Measurements from ENCODE around the gene MBOAT2. TPM values are rescaled to one million over a fixed set of nuclear protein-coding genes. Genes with fewer than 3 reads are reported as not detected.

MBOAT2 gene
- total RNA-seq, 2 donors from 2014 or later, result 5.2 to 5.8 TPM

DNA sequence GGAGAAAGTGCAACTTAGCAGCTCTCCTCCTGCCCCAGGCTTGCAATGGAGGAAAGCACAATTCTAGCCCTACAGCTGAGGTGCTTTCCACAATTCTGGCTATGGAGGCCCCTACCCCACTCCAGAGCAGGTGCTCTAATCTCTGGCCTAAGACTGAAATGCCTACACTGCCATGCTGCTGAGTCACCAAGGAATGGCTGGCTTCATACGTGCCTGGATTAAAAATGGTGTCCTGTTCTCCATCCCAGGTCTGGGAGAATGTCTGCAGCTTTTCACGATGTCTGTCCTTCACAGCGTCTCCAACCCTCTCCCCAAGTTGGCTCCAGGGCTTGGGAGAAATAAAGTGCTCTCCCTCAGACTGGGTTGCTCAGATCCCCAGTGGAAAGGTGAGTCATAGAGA, 48.5 kb downstream of the MBOAT2 start:
- no peak for TF ChIP-seq CTCF (IDR thresholded peaks at IDR 0.05)
- Histone ChIP-seq H3K27me3 (no peaks in the 10 kb centered on the region), H3K4me3 (no peak overlapping the region), H3K4me1 (no peaks in the 10 kb centered on the region), H3K27ac (no peak overlapping the region), H3K9me3 (peaks cover 3 to 21% of the 10 kb centered on the region in 2 donors), H3K36me3 (no peaks in the 10 kb centered on the region)
- DNase-seq (ENCODE audit: low spot score), result no peak

- TF ChIP-seq CTCF (IDR thresholded peaks at IDR 0.05), result no peak
- Histone ChIP-seq H3K9me3 (peaks cover 3 to 25% of the 10 kb centered on the region in 2 donors), H3K27me3 (no peaks in the 10 kb centered on the region), H3K4me1 (no peaks in the 10 kb centered on the region), H3K36me3 (no peaks in the 10 kb centered on the region), H3K4me3 (no peak overlapping the region), H3K27ac (no peak overlapping the region)
- no peak for DNase-seq (ENCODE audit: low spot score)
Observed at GRCh38 chr2:8953525-8953924, 50.0 kb downstream of the MBOAT2 start.

- DNase-seq (ENCODE audit: low spot score), result no peak
- no peak overlapping the region for H3K27ac ChIP-seq
- H3K36me3 ChIP-seq, result no peaks in the 10 kb centered on the region
- H3K4me3 ChIP-seq, result no peak overlapping the region
- no peaks in the 10 kb centered on the region for H3K9me3 ChIP-seq
- no peaks in the 10 kb centered on the region for H3K27me3 ChIP-seq
- H3K4me1 ChIP-seq, result no peaks in the 10 kb centered on the region
- no peak for TF ChIP-seq CTCF (IDR thresholded peaks at IDR 0.05)
Observed at GRCh38 chr2:8939486-8940114, 63.9 kb downstream of the MBOAT2 start.

DNA sequence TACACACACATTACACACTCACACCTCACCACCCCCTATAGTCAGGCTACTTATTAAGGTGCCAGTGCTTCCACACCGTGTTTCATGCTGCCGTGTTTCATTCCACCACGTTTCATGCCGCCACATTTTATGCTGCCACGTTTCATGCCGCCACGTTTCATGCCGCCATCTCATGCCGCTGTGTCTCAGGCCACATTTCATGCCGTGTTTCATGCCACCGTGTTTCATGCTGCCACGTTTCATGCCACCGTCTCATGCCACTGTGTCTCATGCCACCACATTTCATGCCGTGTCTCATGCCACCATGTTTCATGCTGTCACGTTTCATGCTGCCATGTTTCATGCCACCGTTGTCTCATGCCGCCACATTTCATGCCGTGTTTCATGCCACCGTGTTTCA, 65.1 kb downstream of the MBOAT2 start:
- DNase-seq (ENCODE audit: low spot score), result no peak
- Histone ChIP-seq H3K27ac (no peak overlapping the region), H3K36me3 (no peaks in the 10 kb centered on the region), H3K4me1 (no peaks in the 10 kb centered on the region), H3K9me3 (no peaks in the 10 kb centered on the region), H3K27me3 (no peaks in the 10 kb centered on the region), H3K4me3 (no peak overlapping the region)
- no peak for TF ChIP-seq CTCF (IDR thresholded peaks at IDR 0.05)

- no peak overlapping the region for H3K27ac ChIP-seq
- no peaks in the 10 kb centered on the region for H3K9me3 ChIP-seq
- DNase-seq (ENCODE audit: low spot score), result no peak
- no peaks in the 10 kb centered on the region for H3K27me3 ChIP-seq
- no peaks in the 10 kb centered on the region for H3K4me1 ChIP-seq
- H3K4me3 ChIP-seq, result no peak overlapping the region
- TF ChIP-seq CTCF (IDR thresholded peaks at IDR 0.05), result no peak
- H3K36me3 ChIP-seq, result no peaks in the 10 kb centered on the region
Observed at GRCh38 chr2:8935982-8936381, 67.5 kb downstream of the MBOAT2 start.

DNA sequence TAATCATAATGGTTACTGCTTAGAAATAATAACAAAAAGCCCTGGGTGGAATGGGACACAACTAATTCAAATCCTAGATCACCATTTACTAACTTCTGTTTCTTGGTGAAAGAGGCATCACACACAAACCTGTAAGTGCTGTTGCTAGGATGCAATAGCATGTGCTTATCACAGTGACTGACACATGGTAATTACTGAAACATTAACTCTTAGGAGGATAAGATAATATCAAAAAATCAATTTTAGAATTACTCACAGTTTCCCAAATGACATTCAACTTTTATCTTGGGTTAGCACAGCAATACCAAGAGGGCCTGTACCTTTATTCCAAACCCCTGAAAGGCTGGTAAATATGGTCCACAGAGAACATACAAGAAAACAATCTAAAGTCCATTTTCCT, 69.1 kb downstream of the MBOAT2 start:
- H3K4me1 ChIP-seq, result no peaks in the 10 kb centered on the region
- no peak for TF ChIP-seq CTCF (IDR thresholded peaks at IDR 0.05)
- H3K4me3 ChIP-seq, result no peak overlapping the region
- no peak for DNase-seq (ENCODE audit: low spot score)
- no peak overlapping the region for H3K27ac ChIP-seq
- no peaks in the 10 kb centered on the region for H3K36me3 ChIP-seq
- no peaks in the 10 kb centered on the region for H3K9me3 ChIP-seq
- no peaks in the 10 kb centered on the region for H3K27me3 ChIP-seq

Data from right atrium auricular region (tissue), 2 donors.